Astrocyte (in vitro differentiated cells and primary cell): ENCODE measurements around the gene PRKCD.

Experiments used
- EZH2 ChIP-seq: IDR thresholded peaks from 2 replicates; pipeline ENCODE4 v1.6.1; 2012; ENCODE audit warnings: mild to moderate bottlenecking, low read length, inconsistent platforms; ENCODE audit not compliant: insufficient read depth
- TF ChIP-seq, protein P1 (sequence below): IDR thresholded peaks from 2 replicates; pipeline ENCODE4 v1.5.1; 2011; ENCODE audit warnings: low read depth, mild to moderate bottlenecking, inconsistent platforms, low read length, moderate library complexity; ENCODE audit not compliant: insufficient read depth

- TF ChIP-seq EZH2 = no peak
- TF ChIP-seq, protein P1, sequence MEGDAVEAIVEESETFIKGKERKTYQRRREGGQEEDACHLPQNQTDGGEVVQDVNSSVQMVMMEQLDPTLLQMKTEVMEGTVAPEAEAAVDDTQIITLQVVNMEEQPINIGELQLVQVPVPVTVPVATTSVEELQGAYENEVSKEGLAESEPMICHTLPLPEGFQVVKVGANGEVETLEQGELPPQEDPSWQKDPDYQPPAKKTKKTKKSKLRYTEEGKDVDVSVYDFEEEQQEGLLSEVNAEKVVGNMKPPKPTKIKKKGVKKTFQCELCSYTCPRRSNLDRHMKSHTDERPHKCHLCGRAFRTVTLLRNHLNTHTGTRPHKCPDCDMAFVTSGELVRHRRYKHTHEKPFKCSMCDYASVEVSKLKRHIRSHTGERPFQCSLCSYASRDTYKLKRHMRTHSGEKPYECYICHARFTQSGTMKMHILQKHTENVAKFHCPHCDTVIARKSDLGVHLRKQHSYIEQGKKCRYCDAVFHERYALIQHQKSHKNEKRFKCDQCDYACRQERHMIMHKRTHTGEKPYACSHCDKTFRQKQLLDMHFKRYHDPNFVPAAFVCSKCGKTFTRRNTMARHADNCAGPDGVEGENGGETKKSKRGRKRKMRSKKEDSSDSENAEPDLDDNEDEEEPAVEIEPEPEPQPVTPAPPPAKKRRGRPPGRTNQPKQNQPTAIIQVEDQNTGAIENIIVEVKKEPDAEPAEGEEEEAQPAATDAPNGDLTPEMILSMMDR = no peak
These were observed 68.2 kb downstream of the PRKCD start for GRCh38 chr3:53229171-53229570.
